ENCODE results near the gene ANTXR2.

DNA sequence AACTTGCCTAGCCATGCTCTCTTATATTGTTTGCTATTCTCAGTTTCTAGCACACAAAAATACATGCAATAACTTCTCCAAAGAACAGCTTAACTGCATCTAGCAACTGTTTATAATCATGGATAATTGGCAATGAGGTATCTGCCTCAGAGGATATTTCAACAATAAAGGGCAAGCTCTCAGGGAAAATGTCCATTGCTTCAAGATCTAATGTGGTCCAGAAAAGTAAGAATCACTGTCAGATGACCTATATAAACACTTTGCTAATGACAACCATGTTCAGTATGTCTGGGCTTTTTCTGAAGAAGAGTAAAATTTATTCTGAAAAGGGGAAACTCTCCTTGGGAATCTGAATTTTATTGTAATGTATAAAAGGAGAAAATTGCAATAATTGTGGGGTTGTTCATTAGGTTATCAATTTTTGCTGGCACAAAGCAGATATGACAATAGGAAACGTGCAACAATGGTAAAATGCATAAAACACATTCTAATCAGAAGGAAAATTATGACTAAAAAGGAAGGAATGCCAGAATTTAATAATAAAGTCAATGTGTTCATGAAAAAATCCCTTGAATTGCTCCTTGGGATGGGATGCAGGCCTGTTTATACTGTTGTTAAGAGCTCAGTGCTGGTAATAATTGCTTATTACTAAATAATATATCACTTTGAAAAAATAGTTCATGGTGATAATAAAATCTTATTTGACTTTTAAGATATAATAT lies 90.3 kb downstream of the ANTXR2 start:
- TF ChIP-seq FOXJ3 (CRISPR knock-in tag; IDR thresholded peaks at IDR 0.05) (no peak), EZH2phosphoT487 (IDR thresholded peaks at IDR 0.05; ENCODE audit: borderline replicate concordance, low read depth) (no peak), SMC3 (IDR thresholded peaks at IDR 0.05; ENCODE audit: low read depth, low read length) (no peak)
- TF ChIP-seq, protein P1, sequence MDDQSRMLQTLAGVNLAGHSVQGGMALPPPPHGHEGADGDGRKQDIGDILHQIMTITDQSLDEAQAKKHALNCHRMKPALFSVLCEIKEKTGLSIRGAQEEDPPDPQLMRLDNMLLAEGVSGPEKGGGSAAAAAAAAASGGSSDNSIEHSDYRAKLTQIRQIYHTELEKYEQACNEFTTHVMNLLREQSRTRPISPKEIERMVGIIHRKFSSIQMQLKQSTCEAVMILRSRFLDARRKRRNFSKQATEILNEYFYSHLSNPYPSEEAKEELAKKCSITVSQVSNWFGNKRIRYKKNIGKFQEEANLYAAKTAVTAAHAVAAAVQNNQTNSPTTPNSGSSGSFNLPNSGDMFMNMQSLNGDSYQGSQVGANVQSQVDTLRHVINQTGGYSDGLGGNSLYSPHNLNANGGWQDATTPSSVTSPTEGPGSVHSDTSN (IDR thresholded peaks at IDR 0.05): no peak
